Neural cell (in vitro differentiated cells): ENCODE data around the gene KCNJ16. TPM values are rescaled to one million over a fixed set of nuclear protein-coding genes. Genes with fewer than 3 reads are reported as not detected.
"Not testable (repeated sequence)": the region's sequence is repeated elsewhere in the genome, so short reads cannot be mapped to it uniquely, and the experiment has no call there.

Source experiments
- H2AFZ ChIP-seq: fragments of 200-600, 300-800 bp; sonication (generic), shearing (Covaris generic); 2 replicates; pipeline ENCODE4 v1.6.0; 2014; ENCODE audit warnings: low read depth, mild to moderate bottlenecking, antibody characterized with exemption, low read length, moderate library complexity
- H3F3A ChIP-seq: fragments of 200-600 bp; shearing (Covaris generic); 2 replicates; pipeline ENCODE4 v1.6.1; 2016; ENCODE audit warnings: mild to moderate bottlenecking, moderate library complexity, mixed read lengths, antibody characterized with exemption, low read length; ENCODE audit not compliant: insufficient read depth, poor library complexity, severe bottlenecking
- H3K27ac ChIP-seq: fragments of 200-600, 300-800 bp; sonication (generic), shearing (Covaris generic); 2 replicates; pipeline ENCODE4 v1.5.1; 2014; ENCODE audit warnings: mild to moderate bottlenecking, low read length, moderate library complexity
- H3K27me3 ChIP-seq: fragments of 300-800, 200-600 bp; sonication (generic), shearing (Covaris generic); 2 replicates; pipeline ENCODE4 v1.6.0; 2014; ENCODE audit warnings: mild to moderate bottlenecking, low read depth, low read length, moderate library complexity; ENCODE audit not compliant: insufficient read depth
- H3K36me3 ChIP-seq: fragments of 300-800, 200-600 bp; sonication (generic), shearing (Covaris generic); 2 replicates; pipeline ENCODE4 v1.5.1; 2014; ENCODE audit warnings: mild to moderate bottlenecking, antibody characterized with exemption, low read length, moderate library complexity; ENCODE audit not compliant: insufficient read depth
- H3K4me2 ChIP-seq: fragments of 300-800, 200-600 bp; sonication (generic), shearing (Covaris generic); 2 replicates; pipeline ENCODE4 v1.6.0; 2014; ENCODE audit warnings: mild to moderate bottlenecking, low read length
- H3K4me3 ChIP-seq: fragments of 300-800, 200-600 bp; sonication (generic), shearing (Covaris generic); 2 replicates; pipeline ENCODE4 v1.5.1; 2014; ENCODE audit warnings: mild to moderate bottlenecking, low read length, moderate library complexity
- H3K79me2 ChIP-seq: fragments of 200-600 bp; shearing (Covaris generic); replicated peaks from 2 replicates; pipeline ENCODE4 v1.6.0; 2014; ENCODE audit warnings: mild to moderate bottlenecking, low read length, moderate library complexity; ENCODE audit not compliant: insufficient read depth
- H3K9ac ChIP-seq: fragments of 300-800, 200-600 bp; sonication (generic), shearing (Covaris generic); 2 replicates; pipeline ENCODE4 v1.6.1; 2016; ENCODE audit warnings: mild to moderate bottlenecking, low read length, mixed read lengths
- H3K9me2 ChIP-seq: fragments of 200-600 bp; shearing (Covaris generic); 2 replicates; pipeline ENCODE4 v1.6.1; 2016; ENCODE audit warnings: mild to moderate bottlenecking, low read length, mixed read lengths; ENCODE audit not compliant: insufficient read depth
- H3K9me3 ChIP-seq: fragments of 200-600, 300-800 bp; sonication (generic), shearing (Covaris generic); 2 replicates; pipeline ENCODE4 v1.6.1; 2016; ENCODE audit warnings: mild to moderate bottlenecking, mixed run types, low read length, moderate library complexity, mixed read lengths
- H4K20me1 ChIP-seq: fragments of 200-600 bp; shearing (Covaris generic); 2 replicates; pipeline ENCODE4 v1.6.1; 2016; ENCODE audit warnings: mild to moderate bottlenecking, mixed run types; ENCODE audit not compliant: insufficient read depth
- EP300 ChIP-seq: fragments of 450-650 bp; conservative IDR thresholded peaks from 2 replicates; pipeline ENCODE4 v1.6.1; 2014; ENCODE audit warnings: antibody characterized with exemption, mild to moderate bottlenecking, moderate library complexity; ENCODE audit not compliant: poor library complexity, severe bottlenecking
- EZH2 ChIP-seq: fragments of 200-600, 300-800 bp; shearing (Covaris generic), sonication (generic); IDR thresholded peaks from 2 replicates; pipeline ENCODE4 v1.6.1; 2014; ENCODE audit warnings: antibody characterized with exemption, low read length, borderline replicate concordance, mild to moderate bottlenecking; ENCODE audit not compliant: insufficient read depth, poor library complexity, severe bottlenecking
- MXI1 ChIP-seq: fragments of 450-650 bp; conservative IDR thresholded peaks from 2 replicates; pipeline ENCODE4 v1.6.1; 2014; ENCODE audit warnings: antibody characterized with exemption, mild to moderate bottlenecking; ENCODE audit not compliant: poor library complexity, severe bottlenecking
- POLR2AphosphoS5 ChIP-seq: IDR thresholded peaks from 2 replicates; pipeline ENCODE4 v1.6.1; 2012
- RAD21 ChIP-seq: fragments of 450-650 bp; conservative IDR thresholded peaks from 2 replicates; pipeline ENCODE4 v1.6.1; 2014; ENCODE audit warnings: antibody characterized with exemption, mild to moderate bottlenecking, moderate library complexity
- SMC3 ChIP-seq: fragments of 450-650 bp; conservative IDR thresholded peaks from 2 replicates; pipeline ENCODE4 v1.6.1; 2014; ENCODE audit warnings: antibody characterized with exemption, mild to moderate bottlenecking, moderate library complexity; ENCODE audit not compliant: poor library complexity
- TAF1 ChIP-seq: IDR thresholded peaks from 2 replicates; pipeline ENCODE4 v1.6.1; 2012; ENCODE audit warnings: low read depth
- polyA plus RNA-seq: library from polyadenylated mRNA; depleted of rRNA; stranded (reverse); fragments of >200 nt; gene quantifications from 2 replicates; pipeline ENCODE4 v1.2.3, GENCODE V29; 2014
- TF ChIP-seq, protein P1 (sequence below): fragments of 450-650 bp; IDR thresholded peaks from 2 replicates; pipeline ENCODE4 v1.5.1; 2014; ENCODE audit warnings: antibody characterized with exemption, mild to moderate bottlenecking, moderate library complexity; ENCODE audit not compliant: poor library complexity, severe bottlenecking
- TF ChIP-seq, protein P2 (sequence below): IDR thresholded peaks from 2 replicates; pipeline ENCODE4 v1.6.1; 2012; ENCODE audit warnings: borderline replicate concordance

KCNJ16 gene
- polyA plus RNA-seq, 1 donor from 2014 or later: 1.7 TPM

DNA sequence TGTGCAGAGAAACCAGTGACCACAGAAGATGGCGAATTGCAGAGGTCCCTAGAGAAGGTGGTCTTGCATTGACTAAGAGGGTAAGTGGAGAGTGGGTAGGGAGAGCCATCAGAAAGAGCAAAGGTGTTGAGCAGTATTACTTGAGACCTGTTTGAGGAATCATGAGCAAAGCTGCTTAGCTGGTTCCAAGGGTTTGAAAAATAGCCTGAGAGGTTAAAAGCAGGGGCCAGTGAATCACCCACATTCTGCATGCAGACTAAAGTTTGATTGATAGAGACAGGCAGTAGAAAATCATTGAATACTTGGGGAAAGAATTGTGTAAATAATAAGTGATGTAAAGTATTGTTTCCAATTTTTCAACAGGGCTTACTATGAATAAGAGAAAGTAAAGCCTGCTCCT lies 34.0 kb upstream of the KCNJ16 start:
- no peak overlapping the region for H3K4me2 ChIP-seq
- H3F3A ChIP-seq: no peaks in the 10 kb centered on the region
- H3K9me3 ChIP-seq: no peaks in the 10 kb centered on the region
- no peaks in the 10 kb centered on the region for H3K9me2 ChIP-seq
- no peak overlapping the region for H2AFZ ChIP-seq
- H3K9ac ChIP-seq: no peak overlapping the region
- TF ChIP-seq EZH2: no peak
- TF ChIP-seq, protein P1, sequence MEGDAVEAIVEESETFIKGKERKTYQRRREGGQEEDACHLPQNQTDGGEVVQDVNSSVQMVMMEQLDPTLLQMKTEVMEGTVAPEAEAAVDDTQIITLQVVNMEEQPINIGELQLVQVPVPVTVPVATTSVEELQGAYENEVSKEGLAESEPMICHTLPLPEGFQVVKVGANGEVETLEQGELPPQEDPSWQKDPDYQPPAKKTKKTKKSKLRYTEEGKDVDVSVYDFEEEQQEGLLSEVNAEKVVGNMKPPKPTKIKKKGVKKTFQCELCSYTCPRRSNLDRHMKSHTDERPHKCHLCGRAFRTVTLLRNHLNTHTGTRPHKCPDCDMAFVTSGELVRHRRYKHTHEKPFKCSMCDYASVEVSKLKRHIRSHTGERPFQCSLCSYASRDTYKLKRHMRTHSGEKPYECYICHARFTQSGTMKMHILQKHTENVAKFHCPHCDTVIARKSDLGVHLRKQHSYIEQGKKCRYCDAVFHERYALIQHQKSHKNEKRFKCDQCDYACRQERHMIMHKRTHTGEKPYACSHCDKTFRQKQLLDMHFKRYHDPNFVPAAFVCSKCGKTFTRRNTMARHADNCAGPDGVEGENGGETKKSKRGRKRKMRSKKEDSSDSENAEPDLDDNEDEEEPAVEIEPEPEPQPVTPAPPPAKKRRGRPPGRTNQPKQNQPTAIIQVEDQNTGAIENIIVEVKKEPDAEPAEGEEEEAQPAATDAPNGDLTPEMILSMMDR: no peak
- no peak for TF ChIP-seq RAD21
- TF ChIP-seq POLR2AphosphoS5: no peak
- no peak for TF ChIP-seq EP300
- TF ChIP-seq, protein P2, sequence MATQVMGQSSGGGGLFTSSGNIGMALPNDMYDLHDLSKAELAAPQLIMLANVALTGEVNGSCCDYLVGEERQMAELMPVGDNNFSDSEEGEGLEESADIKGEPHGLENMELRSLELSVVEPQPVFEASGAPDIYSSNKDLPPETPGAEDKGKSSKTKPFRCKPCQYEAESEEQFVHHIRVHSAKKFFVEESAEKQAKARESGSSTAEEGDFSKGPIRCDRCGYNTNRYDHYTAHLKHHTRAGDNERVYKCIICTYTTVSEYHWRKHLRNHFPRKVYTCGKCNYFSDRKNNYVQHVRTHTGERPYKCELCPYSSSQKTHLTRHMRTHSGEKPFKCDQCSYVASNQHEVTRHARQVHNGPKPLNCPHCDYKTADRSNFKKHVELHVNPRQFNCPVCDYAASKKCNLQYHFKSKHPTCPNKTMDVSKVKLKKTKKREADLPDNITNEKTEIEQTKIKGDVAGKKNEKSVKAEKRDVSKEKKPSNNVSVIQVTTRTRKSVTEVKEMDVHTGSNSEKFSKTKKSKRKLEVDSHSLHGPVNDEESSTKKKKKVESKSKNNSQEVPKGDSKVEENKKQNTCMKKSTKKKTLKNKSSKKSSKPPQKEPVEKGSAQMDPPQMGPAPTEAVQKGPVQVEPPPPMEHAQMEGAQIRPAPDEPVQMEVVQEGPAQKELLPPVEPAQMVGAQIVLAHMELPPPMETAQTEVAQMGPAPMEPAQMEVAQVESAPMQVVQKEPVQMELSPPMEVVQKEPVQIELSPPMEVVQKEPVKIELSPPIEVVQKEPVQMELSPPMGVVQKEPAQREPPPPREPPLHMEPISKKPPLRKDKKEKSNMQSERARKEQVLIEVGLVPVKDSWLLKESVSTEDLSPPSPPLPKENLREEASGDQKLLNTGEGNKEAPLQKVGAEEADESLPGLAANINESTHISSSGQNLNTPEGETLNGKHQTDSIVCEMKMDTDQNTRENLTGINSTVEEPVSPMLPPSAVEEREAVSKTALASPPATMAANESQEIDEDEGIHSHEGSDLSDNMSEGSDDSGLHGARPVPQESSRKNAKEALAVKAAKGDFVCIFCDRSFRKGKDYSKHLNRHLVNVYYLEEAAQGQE: no peak
- no peak for TF ChIP-seq TAF1
- TF ChIP-seq MXI1: no peak
- no peak for TF ChIP-seq SMC3
- no peak overlapping the region for H3K4me3 ChIP-seq
- no peaks in the 10 kb centered on the region for H3K36me3 ChIP-seq
- no peaks in the 10 kb centered on the region for H4K20me1 ChIP-seq
- no peaks in the 10 kb centered on the region for H3K27me3 ChIP-seq
- H3K27ac ChIP-seq: no peak overlapping the region
- no peaks in the 10 kb centered on the region for H3K79me2 ChIP-seq

DNA sequence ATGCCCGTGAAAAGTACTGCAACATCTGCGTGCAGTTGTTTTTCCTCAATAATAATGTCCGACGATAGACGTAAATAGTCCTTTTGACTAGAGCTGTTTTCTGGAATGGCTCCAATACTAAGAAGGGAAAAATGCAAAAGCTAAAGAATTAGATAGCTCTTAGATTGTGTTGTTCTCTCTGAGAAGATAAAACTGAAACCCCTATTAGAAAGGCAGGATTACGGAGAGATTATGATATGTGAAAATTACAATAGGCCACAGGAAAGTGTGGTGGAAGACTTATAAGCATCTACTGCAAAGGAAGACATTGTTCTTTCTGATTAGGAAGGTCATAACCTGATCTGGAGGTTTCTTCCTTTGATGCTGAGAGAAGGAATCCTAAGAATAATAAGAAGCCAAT lies 33.5 kb upstream of the KCNJ16 start:
- no peak overlapping the region for H3K27ac ChIP-seq
- no peaks in the 10 kb centered on the region for H3K9me3 ChIP-seq
- no peaks in the 10 kb centered on the region for H3F3A ChIP-seq
- H3K79me2 ChIP-seq: no peaks in the 10 kb centered on the region
- H4K20me1 ChIP-seq: no peaks in the 10 kb centered on the region
- no peak for TF ChIP-seq SMC3
- TF ChIP-seq, protein P2: no peak
- H3K9me2 ChIP-seq: no peaks in the 10 kb centered on the region
- no peak overlapping the region for H2AFZ ChIP-seq
- no peak overlapping the region for H3K4me3 ChIP-seq
- H3K36me3 ChIP-seq: no peaks in the 10 kb centered on the region
- H3K27me3 ChIP-seq: no peaks in the 10 kb centered on the region
- H3K9ac ChIP-seq: no peak overlapping the region
- no peak overlapping the region for H3K4me2 ChIP-seq

DNA sequence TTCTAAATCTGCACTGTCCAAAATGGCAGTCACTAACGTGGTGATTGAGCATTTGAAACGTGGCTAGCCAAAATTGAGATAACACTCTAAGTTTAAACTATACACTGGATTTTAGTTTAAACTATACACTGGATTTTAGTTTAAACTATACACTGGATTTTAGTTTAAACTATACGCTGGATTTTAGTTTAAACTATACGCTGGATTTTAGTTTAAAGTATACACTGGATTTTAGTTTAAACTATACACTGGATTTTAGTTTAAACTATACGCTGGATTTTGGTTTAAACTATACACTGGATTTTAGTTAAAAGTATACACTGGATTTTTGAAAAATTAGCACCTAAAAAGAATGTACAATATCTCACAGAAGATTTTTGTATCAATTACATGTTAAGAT lies 29.2 kb upstream of the KCNJ16 start:
- H3K4me2 ChIP-seq, H3K27me3 ChIP-seq, H3K4me3 ChIP-seq, H3K9me3 ChIP-seq, H3K79me2 ChIP-seq, H3F3A ChIP-seq, H3K9me2 ChIP-seq, H3K9ac ChIP-seq, H4K20me1 ChIP-seq, H2AFZ ChIP-seq, H3K27ac ChIP-seq, H3K36me3 ChIP-seq: not testable (repeated sequence)
